ENCODE results near the gene ZC2HC1B. TPM values are rescaled to one million over a fixed set of nuclear protein-coding genes. Genes with fewer than 3 reads are reported as not detected.

ZC2HC1B gene
- total RNA-seq, 4 donors from 2014 or later = 1.2 TPM; not detected in 3

DNA sequence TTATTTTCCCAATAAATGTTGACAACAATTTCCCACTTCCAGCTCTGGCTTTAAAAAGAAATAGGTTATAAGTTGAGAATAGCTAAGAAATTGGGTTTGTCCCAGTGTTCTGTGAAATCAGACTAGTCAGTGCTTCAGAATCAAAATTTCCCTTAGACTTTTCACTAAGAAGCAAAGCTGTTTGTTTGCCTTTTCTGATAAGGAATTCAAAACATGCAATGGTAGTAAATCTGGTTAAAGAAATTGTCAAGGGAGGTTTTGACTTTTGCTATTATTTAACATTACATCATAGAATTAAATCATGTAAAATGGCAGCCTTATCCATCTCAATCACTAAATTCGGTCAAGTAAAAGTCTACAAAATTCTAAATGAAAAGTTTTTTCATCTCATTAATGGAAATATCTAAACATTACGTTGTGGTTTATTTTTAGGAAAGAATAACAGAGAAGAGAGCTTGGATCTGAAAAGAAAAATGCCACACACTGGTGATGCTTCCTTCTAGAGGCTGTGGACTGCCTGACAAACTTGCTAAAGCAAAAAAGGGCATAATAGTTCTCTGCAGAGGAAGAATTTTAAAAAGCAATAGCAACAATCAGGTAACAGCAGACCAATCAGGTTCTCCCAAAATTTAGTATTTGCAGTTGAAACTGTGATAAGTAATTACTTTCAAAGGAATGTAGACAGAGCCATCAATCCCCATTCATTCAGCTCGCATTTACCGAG, 107.4 kb downstream of the ZC2HC1B start:
- DNase-seq (ENCODE audit: low spot score in 2 of 2) = no peak
- H3K27ac ChIP-seq = peak overlapping the region in 2 of 4 donors; percentile 39 to 57

DNA sequence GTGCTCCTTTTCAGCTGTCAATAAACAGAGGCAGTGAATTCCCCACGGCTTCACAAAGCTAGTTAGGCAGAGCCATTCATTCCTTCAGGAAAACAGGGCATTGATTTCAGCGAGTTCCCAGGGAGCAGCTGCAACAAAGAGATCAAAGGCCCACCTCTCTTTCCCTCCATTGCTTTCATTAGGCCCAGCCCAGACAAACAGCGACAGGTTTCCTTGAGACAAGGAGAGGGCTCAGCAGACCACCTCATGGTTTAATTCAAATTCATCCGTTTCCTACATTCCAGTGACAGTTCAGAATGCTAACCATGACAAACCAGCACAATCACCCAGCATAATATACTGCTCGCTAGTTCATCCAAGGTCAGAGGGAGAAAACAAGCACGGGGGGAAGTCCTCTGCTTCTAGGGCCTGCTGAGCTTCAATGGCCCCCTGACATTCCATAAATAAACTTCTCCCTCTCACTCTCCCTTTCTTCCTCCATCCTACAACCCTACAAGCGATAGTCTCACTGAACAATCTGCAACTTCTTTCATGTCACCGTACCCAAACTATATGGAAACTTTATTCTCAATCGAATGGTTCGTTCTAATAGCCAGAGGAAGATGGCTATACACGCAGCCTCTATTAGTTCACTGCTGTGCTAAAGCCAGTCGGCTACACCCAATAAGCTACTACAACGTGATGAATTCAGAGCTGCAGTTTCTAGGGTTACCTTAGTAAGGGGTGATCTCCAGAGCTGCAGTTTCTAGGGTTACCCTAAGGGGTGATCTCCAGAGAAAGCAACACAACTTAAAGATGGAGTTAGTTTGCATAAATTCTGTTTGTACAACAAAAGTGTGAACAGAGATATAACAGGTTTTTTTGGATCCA, 109.1 kb downstream of the ZC2HC1B start:
- TF ChIP-seq EP300 (IDR thresholded peaks at IDR 0.05) (no peak), POLR2A (IDR thresholded peaks at IDR 0.05) (no peak)
- TF ChIP-seq, protein P1, sequence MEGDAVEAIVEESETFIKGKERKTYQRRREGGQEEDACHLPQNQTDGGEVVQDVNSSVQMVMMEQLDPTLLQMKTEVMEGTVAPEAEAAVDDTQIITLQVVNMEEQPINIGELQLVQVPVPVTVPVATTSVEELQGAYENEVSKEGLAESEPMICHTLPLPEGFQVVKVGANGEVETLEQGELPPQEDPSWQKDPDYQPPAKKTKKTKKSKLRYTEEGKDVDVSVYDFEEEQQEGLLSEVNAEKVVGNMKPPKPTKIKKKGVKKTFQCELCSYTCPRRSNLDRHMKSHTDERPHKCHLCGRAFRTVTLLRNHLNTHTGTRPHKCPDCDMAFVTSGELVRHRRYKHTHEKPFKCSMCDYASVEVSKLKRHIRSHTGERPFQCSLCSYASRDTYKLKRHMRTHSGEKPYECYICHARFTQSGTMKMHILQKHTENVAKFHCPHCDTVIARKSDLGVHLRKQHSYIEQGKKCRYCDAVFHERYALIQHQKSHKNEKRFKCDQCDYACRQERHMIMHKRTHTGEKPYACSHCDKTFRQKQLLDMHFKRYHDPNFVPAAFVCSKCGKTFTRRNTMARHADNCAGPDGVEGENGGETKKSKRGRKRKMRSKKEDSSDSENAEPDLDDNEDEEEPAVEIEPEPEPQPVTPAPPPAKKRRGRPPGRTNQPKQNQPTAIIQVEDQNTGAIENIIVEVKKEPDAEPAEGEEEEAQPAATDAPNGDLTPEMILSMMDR (IDR thresholded peaks at IDR 0.05) = no peak

More for the DNA sequence above, 107.4 kb downstream of the ZC2HC1B start:
- Histone ChIP-seq H3K27me3 (no peaks in the 10 kb centered on the region), H3K9me3 (no peaks in the 10 kb centered on the region), H3K4me1 (peaks cover 0 to 42% (median 0%) of the 10 kb centered on the region in 4 donors), H3K36me3 (no peaks in the 10 kb centered on the region), H3K4me3 (no peak overlapping the region)
- TF ChIP-seq, protein P1 (IDR thresholded peaks at IDR 0.05) = no peak
- TF ChIP-seq POLR2A (IDR thresholded peaks at IDR 0.05) = no peak
- no peak for TF ChIP-seq EP300 (IDR thresholded peaks at IDR 0.05)
- 42 to 49% methylated on average over 4 of the region's 4 CpGs for WGBS, 2 donors

DNA sequence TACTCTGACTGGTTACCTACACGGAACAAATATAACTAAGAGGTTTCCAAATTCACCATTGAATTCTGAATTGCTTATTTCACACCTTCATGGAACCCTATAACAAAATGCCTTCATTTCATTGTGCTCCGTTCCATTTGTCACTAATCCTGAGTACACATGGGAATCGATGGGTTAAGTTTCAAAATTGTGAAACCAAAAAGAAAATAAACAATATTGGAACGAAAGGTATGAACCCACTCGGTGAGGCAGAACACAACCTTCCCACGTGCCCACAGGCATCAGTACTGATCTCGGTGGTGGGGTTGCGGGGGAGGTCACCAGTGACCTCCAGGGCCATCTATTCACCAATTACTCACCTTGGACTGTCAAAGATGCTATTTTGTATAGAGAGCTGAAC, 109.8 kb downstream of the ZC2HC1B start:
- Histone ChIP-seq H3K36me3 (no peaks in the 10 kb centered on the region), H3K27me3 (no peaks in the 10 kb centered on the region), H3K27ac (no peak overlapping the region), H3K4me1 (peaks cover 0 to 33% (median 0%) of the 10 kb centered on the region in 4 donors), H3K4me3 (no peak overlapping the region), H3K9me3 (no peaks in the 10 kb centered on the region)
- 61 to 75% methylated on average over 8 of the region's 8 CpGs for WGBS, 2 donors
- no peak for DNase-seq (ENCODE audit: low spot score in 2 of 2)
- TF ChIP-seq EP300 (IDR thresholded peaks at IDR 0.05) (no peak), POLR2A (IDR thresholded peaks at IDR 0.05) (no peak)
- TF ChIP-seq, protein P1 (IDR thresholded peaks at IDR 0.05) = no peak

More for the DNA sequence above, 109.1 kb downstream of the ZC2HC1B start:
- WGBS, 2 donors = 51 to 57% methylated on average over 13 of the region's 13 CpGs
- peaks cover 0 to 33% (median 0%) of the 10 kb centered on the region in 4 donors for H3K4me1 ChIP-seq
- H3K9me3 ChIP-seq = no peaks in the 10 kb centered on the region
- H3K27me3 ChIP-seq = no peaks in the 10 kb centered on the region
- no peak overlapping the region for H3K27ac ChIP-seq
- H3K4me3 ChIP-seq = no peak overlapping the region
- no peak for DNase-seq (ENCODE audit: low spot score in 2 of 2)
- H3K36me3 ChIP-seq = no peaks in the 10 kb centered on the region

DNA sequence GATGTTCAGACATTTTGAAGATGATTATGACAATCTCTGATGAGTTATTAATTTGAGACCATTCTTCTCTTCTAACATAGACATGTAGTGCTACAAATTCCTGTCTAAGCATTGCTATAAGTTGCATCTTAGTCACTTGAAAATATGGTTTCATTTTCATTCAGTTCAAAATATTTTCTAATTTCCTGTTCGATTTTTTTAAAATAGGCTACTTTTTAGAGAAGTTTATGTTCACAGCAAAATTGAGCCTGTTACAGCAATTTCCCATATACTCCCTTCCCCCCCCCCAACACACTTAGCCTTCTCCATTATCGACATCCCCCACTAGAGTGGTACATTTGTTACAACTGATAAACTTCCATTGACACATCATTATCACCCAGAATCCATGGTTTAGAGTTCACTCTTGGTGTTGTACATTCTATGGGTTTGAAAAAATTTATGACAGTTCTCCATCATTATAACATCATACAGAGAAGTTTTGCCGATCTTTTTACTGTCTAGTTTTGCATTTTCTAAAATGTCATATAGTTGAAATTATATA, 112.6 kb downstream of the ZC2HC1B start:
- no peak for DNase-seq (ENCODE audit: low spot score in 2 of 2)
- Histone ChIP-seq H3K4me1 (peaks cover 0 to 15% (median 0%) of the 10 kb centered on the region in 4 donors), H3K36me3 (no peaks in the 10 kb centered on the region), H3K27me3 (no peaks in the 10 kb centered on the region), H3K4me3 (no peak overlapping the region), H3K27ac (no peak overlapping the region), H3K9me3 (peaks cover 0 to 5% (median 0%) of the 10 kb centered on the region in 4 donors)
- WGBS, 2 donors = 76 to 89% methylated on average over 3 of the region's 3 CpGs
- TF ChIP-seq, protein P1 (IDR thresholded peaks at IDR 0.05) = no peak
- TF ChIP-seq EP300 (IDR thresholded peaks at IDR 0.05) = no peak
